A549 (cell line): ENCODE data around the gene ELFN1.

ENCODE experiments used
- CBX2 ChIP-seq: fragments of 200-600 bp; sonication (generic); IDR thresholded peaks from 2 replicates; pipeline ENCODE4 v1.6.1; 2016; ENCODE audit warnings: low read depth, mild to moderate bottlenecking, borderline replicate concordance
- CHD2 ChIP-seq: fragments of 150-350 bp; IDR thresholded peaks from 2 replicates; pipeline ENCODE4 v1.6.1; 2014; ENCODE audit warnings: low read length; ENCODE audit not compliant: partially characterized antibody
- EP300 ChIP-seq, 2 experiments: fragments of >200 bp; sonication (Bioruptor Twin); formaldehyde crosslinking; IDR thresholded peaks; 2 replicates in 1 of 2; 3 replicates in 1 of 2; pipeline ENCODE4 v1.6.1; 2016 to 2017
- HOXA7 ChIP-seq: fragments of 250-450 bp; sonication (Bioruptor Pico); IDR thresholded peaks from 2 replicates; pipeline ENCODE4 v1.5.0; 2020; ENCODE audit warnings: mild to moderate bottlenecking, moderate library complexity
- JUN ChIP-seq, 2 experiments: fragments of >200 bp; sonication (Bioruptor Twin); formaldehyde crosslinking; IDR thresholded peaks; 2 replicates in 1 of 2; 3 replicates in 1 of 2; pipeline ENCODE4 v1.6.1; 2016 to 2017
- NR3C1 ChIP-seq: fragments of >200 bp; sonication (Bioruptor Twin); formaldehyde crosslinking; IDR thresholded peaks from 3 replicates; pipeline ENCODE4 v1.6.1; 2017
- POLR2A ChIP-seq: IDR thresholded peaks from 2 replicates; pipeline ENCODE4 v1.6.1; 2012; ENCODE audit warnings: mild to moderate bottlenecking, low read length
- TF ChIP-seq, protein P1 (sequence below): fragments of >200 bp; sonication (Bioruptor Twin); formaldehyde crosslinking; IDR thresholded peaks from 3 replicates; pipeline ENCODE4 v1.5.1; 2016
- TF ChIP-seq, protein P2 (sequence below): fragments of 200-600 bp; sonication (generic); IDR thresholded peaks from 2 replicates; pipeline ENCODE4 v1.6.1; 2016; ENCODE audit warnings: antibody characterized with exemption, mild to moderate bottlenecking, moderate library complexity
- TF ChIP-seq, protein P3 (sequence below): IDR thresholded peaks from 2 replicates; pipeline ENCODE4 v1.6.1; 2012
- TF ChIP-seq, protein P4 (sequence below): IDR thresholded peaks from 2 replicates; pipeline ENCODE4 v1.6.1; 2012

DNA sequence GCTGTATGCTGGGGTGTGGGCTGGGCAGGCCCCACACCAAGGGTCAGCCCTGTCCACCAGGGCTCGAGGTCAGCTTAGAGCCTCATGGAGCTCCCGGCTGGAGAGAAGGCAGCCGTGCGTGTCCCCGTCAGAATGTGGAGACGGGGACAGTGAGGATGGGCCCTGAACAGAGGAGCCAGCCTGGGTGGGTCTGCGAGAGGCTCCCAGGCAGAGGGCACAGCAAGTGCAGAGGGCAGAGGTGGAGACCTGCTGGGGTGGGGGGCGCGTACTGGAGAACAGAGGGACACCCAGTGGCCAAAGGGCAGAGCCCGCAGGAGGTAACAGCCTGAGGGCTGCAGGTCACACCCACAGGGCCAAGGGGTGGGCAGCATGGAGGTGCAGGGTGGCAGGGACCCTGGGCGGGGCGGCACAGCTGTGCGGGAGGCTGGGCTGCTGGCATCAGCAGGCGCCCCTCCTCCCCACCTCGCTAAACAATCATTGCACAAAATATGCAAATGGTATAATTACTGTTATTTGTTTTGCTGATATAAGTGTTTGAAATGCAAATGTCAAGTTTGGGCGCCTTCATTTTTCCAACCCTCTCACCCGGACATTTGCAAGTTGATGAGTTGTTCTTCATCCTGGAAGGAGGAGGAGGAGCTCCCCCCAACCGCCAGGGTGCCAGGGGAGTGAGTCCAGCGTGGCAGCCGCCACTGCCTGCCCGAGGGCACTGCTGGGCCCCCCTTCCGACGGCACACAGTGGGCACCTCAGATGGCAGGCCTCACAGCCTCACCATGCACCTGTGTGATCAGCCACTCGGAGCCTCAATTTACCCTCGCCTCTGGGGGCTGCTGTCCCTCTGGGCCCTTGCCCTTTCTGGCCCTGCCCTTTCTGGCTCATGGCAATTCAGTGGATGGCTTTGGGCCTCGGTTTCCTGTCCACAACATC, 35.0 kb downstream of the ELFN1 start:
- TF ChIP-seq, protein P1, sequence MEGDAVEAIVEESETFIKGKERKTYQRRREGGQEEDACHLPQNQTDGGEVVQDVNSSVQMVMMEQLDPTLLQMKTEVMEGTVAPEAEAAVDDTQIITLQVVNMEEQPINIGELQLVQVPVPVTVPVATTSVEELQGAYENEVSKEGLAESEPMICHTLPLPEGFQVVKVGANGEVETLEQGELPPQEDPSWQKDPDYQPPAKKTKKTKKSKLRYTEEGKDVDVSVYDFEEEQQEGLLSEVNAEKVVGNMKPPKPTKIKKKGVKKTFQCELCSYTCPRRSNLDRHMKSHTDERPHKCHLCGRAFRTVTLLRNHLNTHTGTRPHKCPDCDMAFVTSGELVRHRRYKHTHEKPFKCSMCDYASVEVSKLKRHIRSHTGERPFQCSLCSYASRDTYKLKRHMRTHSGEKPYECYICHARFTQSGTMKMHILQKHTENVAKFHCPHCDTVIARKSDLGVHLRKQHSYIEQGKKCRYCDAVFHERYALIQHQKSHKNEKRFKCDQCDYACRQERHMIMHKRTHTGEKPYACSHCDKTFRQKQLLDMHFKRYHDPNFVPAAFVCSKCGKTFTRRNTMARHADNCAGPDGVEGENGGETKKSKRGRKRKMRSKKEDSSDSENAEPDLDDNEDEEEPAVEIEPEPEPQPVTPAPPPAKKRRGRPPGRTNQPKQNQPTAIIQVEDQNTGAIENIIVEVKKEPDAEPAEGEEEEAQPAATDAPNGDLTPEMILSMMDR: no peak
- no peak for TF ChIP-seq CHD2
- TF ChIP-seq, protein P2, sequence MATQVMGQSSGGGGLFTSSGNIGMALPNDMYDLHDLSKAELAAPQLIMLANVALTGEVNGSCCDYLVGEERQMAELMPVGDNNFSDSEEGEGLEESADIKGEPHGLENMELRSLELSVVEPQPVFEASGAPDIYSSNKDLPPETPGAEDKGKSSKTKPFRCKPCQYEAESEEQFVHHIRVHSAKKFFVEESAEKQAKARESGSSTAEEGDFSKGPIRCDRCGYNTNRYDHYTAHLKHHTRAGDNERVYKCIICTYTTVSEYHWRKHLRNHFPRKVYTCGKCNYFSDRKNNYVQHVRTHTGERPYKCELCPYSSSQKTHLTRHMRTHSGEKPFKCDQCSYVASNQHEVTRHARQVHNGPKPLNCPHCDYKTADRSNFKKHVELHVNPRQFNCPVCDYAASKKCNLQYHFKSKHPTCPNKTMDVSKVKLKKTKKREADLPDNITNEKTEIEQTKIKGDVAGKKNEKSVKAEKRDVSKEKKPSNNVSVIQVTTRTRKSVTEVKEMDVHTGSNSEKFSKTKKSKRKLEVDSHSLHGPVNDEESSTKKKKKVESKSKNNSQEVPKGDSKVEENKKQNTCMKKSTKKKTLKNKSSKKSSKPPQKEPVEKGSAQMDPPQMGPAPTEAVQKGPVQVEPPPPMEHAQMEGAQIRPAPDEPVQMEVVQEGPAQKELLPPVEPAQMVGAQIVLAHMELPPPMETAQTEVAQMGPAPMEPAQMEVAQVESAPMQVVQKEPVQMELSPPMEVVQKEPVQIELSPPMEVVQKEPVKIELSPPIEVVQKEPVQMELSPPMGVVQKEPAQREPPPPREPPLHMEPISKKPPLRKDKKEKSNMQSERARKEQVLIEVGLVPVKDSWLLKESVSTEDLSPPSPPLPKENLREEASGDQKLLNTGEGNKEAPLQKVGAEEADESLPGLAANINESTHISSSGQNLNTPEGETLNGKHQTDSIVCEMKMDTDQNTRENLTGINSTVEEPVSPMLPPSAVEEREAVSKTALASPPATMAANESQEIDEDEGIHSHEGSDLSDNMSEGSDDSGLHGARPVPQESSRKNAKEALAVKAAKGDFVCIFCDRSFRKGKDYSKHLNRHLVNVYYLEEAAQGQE: no peak
- no peak for TF ChIP-seq JUN (IDR thresholded peaks at IDR 0.05)
- no peak for TF ChIP-seq HOXA7 (CRISPR knock-in tag)
- TF ChIP-seq, protein P3, sequence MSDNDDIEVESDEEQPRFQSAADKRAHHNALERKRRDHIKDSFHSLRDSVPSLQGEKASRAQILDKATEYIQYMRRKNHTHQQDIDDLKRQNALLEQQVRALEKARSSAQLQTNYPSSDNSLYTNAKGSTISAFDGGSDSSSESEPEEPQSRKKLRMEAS: no peak
- TF ChIP-seq NR3C1: no peak
- no peak for TF ChIP-seq POLR2A
- TF ChIP-seq CBX2: no peak
- no peak for TF ChIP-seq EP300 (IDR thresholded peaks at IDR 0.05)
- TF ChIP-seq, protein P4, sequence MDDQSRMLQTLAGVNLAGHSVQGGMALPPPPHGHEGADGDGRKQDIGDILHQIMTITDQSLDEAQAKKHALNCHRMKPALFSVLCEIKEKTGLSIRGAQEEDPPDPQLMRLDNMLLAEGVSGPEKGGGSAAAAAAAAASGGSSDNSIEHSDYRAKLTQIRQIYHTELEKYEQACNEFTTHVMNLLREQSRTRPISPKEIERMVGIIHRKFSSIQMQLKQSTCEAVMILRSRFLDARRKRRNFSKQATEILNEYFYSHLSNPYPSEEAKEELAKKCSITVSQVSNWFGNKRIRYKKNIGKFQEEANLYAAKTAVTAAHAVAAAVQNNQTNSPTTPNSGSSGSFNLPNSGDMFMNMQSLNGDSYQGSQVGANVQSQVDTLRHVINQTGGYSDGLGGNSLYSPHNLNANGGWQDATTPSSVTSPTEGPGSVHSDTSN: no peak
